Naive thymus-derived CD4-positive, alpha-beta T cell (primary cell): ENCODE measurements around the gene USH1G. TPM values are rescaled to one million over a fixed set of nuclear protein-coding genes. Genes with fewer than 3 reads are reported as not detected.
"Not testable (repeated sequence)": the region's sequence is repeated elsewhere in the genome, so short reads cannot be mapped to it uniquely, and the experiment has no call there.

ENCODE experiments used
- ATAC-seq: fragments of 150-1000 bp; cut with Tn5 transposase; 2 replicates; pipeline ENCODE4 v1.10.0; 2021; ENCODE audit warnings: mild to moderate bottlenecking, moderate library complexity
- CTCF ChIA-PET: fragments of 350-600 bp; sonication (Branson Sonifier 250); formaldehyde crosslinking; loops from one replicate; lab custom pipeline; 2021; ENCODE audit warnings: antibody characterized with exemption; lab: Charles Lee
- POLR2A ChIA-PET: fragments of 350-600 bp; sonication (Branson Sonifier 250); formaldehyde crosslinking; loops from one replicate; lab custom pipeline; 2021; ENCODE audit warnings: antibody characterized with exemption, inconsistent platforms; lab: Charles Lee
- DNase-seq, 9 donors: peaks; one replicate each; pipeline versions ENCODE4 v3.0.0 to v3.0.0-alpha.2; 2020 to 2022; ENCODE audit warnings: mixed read lengths in 1 of 9
- H3K27ac ChIP-seq: one replicate; pipeline ENCODE4 v1.7.0; 2013; ENCODE audit warnings: mild to moderate bottlenecking, low read depth, low read length, moderate library complexity
- H3K27me3 ChIP-seq, 2 donors: one replicate each; pipeline ENCODE4 v1.7.0; 2013; ENCODE audit warnings: low read length in 2 of 2, mild to moderate bottlenecking in 2 of 2, moderate library complexity in 2 of 2; ENCODE audit not compliant: control insufficient read depth in 2 of 2, insufficient read depth in 2 of 2
- H3K36me3 ChIP-seq, 3 experiments: 1 replicate in 2 of 3; 2 replicates in 1 of 3; pipeline ENCODE4 v1.7.0; 2013; ENCODE audit warnings: low read length in 3 of 3, mild to moderate bottlenecking in 3 of 3, moderate library complexity in 1 of 3; ENCODE audit not compliant: insufficient read depth in 3 of 3, control insufficient read depth in 2 of 3
- H3K4me1 ChIP-seq, 2 donors: one replicate each; pipeline ENCODE4 v1.7.0; 2013; ENCODE audit warnings: low read length in 2 of 2, mild to moderate bottlenecking in 2 of 2, moderate library complexity in 1 of 2; ENCODE audit not compliant: control insufficient read depth in 2 of 2, insufficient read depth in 2 of 2
- H3K4me3 ChIP-seq: 2 replicates; pipeline ENCODE4 v1.7.0; 2013; ENCODE audit warnings: mild to moderate bottlenecking, low read length
- H3K9me3 ChIP-seq, 3 experiments: 1 replicate in 2 of 3; 2 replicates in 1 of 3; pipeline ENCODE4 v1.7.0; 2013; ENCODE audit warnings: low read length in 3 of 3; ENCODE audit not compliant: control insufficient read depth in 2 of 3
- H3K27ac Mint-ChIP-seq, 9 donors: one replicate each; pipeline ENCODE4 v1.8.0; 2020 to 2022; ENCODE audit warnings: mixed read lengths in 9 of 9, mild to moderate bottlenecking in 8 of 9, moderate library complexity in 5 of 9, inconsistent platforms in 2 of 9
- H3K27me3 Mint-ChIP-seq, 5 donors: one replicate each; pipeline ENCODE4 v1.8.0; 2021 to 2022; ENCODE audit warnings: mixed read lengths in 5 of 5, mild to moderate bottlenecking in 1 of 5
- H3K36me3 Mint-ChIP-seq, 5 donors: one replicate each; pipeline ENCODE4 v1.8.0; 2020 to 2022; ENCODE audit warnings: mixed read lengths in 5 of 5, mild to moderate bottlenecking in 3 of 5, inconsistent platforms in 1 of 5
- H3K4me1 Mint-ChIP-seq, 7 donors: one replicate each; pipeline ENCODE4 v1.8.0; 2020 to 2022; ENCODE audit warnings: mixed read lengths in 7 of 7, mild to moderate bottlenecking in 3 of 7, inconsistent platforms in 1 of 7
- H3K4me3 Mint-ChIP-seq, 10 donors: one replicate each; pipeline ENCODE4 v1.8.0; 2020 to 2022; ENCODE audit warnings: mild to moderate bottlenecking in 10 of 10, mixed read lengths in 10 of 10, moderate library complexity in 6 of 10, inconsistent platforms in 2 of 10
- H3K9me3 Mint-ChIP-seq, 11 donors: one replicate each; pipeline ENCODE4 v1.8.0; 2020 to 2022; ENCODE audit warnings: mixed read lengths in 11 of 11, mild to moderate bottlenecking in 4 of 11, inconsistent platforms in 1 of 11, moderate library complexity in 1 of 11
- intact Hi-C, 2 donors: fragments of 100-400 bp; cut with micrococcal nuclease; formaldehyde crosslinking; loops; one replicate each; pipeline ENCODE4 v1.15.1; 2023
- polyA plus RNA-seq, 2 donors: library from polyadenylated mRNA; unstranded; fragments of 300-500 nt; fragmentation: Illumina TruSeq; gene quantifications; one replicate each; pipeline ENCODE4 v1.2.3, GENCODE V29; 2021
- total RNA-seq, 6 experiments: library from RNA in 5 of 6; stranded (reverse) in 5 of 6; gene quantifications; 1 replicate in 5 of 6; 2 replicates in 1 of 6; pipeline ENCODE4 v1.2.3 and lab custom pipeline; 2021 to 2026

Gene USH1G
- total and polyA plus RNA-seq, 7 experiments from 2014 or later: not detected

GRCh38 chr17:74969501-74969900, 46.4 kb upstream of the USH1G start:
- H3K27me3 ChIP-seq, H3K9me3 ChIP-seq, H3K4me3 ChIP-seq, DNase-seq, ATAC-seq, intact Hi-C loops, H3K4me1 ChIP-seq, H3K36me3 Mint-ChIP-seq, H3K36me3 ChIP-seq, H3K27ac ChIP-seq, H3K4me3 Mint-ChIP-seq, H3K9me3 Mint-ChIP-seq: not testable (repeated sequence)
- CTCF ChIA-PET: interaction anchor here (0.7 to 1.3 kb wide), 3 partner anchors 8 to 271 kb away, joined by 3 to 5 read pairs (median 3); no protein-coding TSS in a partner anchor
- H3K4me1 Mint-ChIP-seq: peaks cover 5 to 18% (median 7%) of the 10 kb centered on the region in 7 donors
- peak overlapping the region in 1 of 9 donors; percentile 61 for H3K27ac Mint-ChIP-seq
- H3K27me3 Mint-ChIP-seq: peaks cover 0 to 38% (median 7%) of the 10 kb centered on the region in 5 donors
- POLR2A ChIA-PET: interaction anchor here (1.6 kb wide), 1 partner anchor 13 kb away, joined by 3 read pairs; no protein-coding TSS in a partner anchor

- H3K4me1 ChIP-seq: peaks cover 4 to 9% of the 10 kb centered on the region in 2 donors
- intact Hi-C loops: no loop called here
- ATAC-seq (no peak), DNase-seq (no peak)
- Mint-ChIP-seq H3K36me3 (no peaks in the 10 kb centered on the region), H3K27me3 (peaks cover 0 to 26% (median 6%) of the 10 kb centered on the region in 5 donors), H3K27ac (no peak overlapping the region), H3K9me3 (no peaks in the 10 kb centered on the region), H3K4me3 (no peak overlapping the region), H3K4me1 (peaks cover 5 to 18% (median 9%) of the 10 kb centered on the region in 7 donors)
- no peak overlapping the region for H3K27ac ChIP-seq
- H3K27me3 ChIP-seq: no peaks in the 10 kb centered on the region
- no peaks in the 10 kb centered on the region for H3K9me3 ChIP-seq
- ChIA-PET CTCF (interaction anchor here (0.6 kb wide), 2 partner anchors 146 to 203 kb away, joined by 3 read pairs; no protein-coding TSS in a partner anchor), POLR2A (interaction anchor here (1.6 kb wide), 1 partner anchor 14 kb away, joined by 3 read pairs; no protein-coding TSS in a partner anchor)
- H3K4me3 ChIP-seq: no peak overlapping the region
- H3K36me3 ChIP-seq: no peaks in the 10 kb centered on the region
Measured at GRCh38 chr17:74968361-74968780, 45.3 kb upstream of the USH1G start.

GRCh38 chr17:74964988-74965622, 42.0 kb upstream of the USH1G start:
- no peak for DNase-seq
- Histone ChIP-seq H3K36me3 (no peaks in the 10 kb centered on the region), H3K27me3 (no peaks in the 10 kb centered on the region), H3K4me3 (no peak overlapping the region), H3K27ac (no peak overlapping the region), H3K4me1 (peaks cover 0 to 4% of the 10 kb centered on the region in 2 donors), H3K9me3 (no peaks in the 10 kb centered on the region)
- no peaks in the 10 kb centered on the region for H3K9me3 Mint-ChIP-seq
- no peak overlapping the region for H3K4me3 Mint-ChIP-seq
- POLR2A ChIA-PET: interaction anchor here (0.6 to 1.2 kb wide), 2 partner anchors 17 to 39 kb away, joined by 3 read pairs; no protein-coding TSS in a partner anchor
- peaks cover 0 to 8% (median 5%) of the 10 kb centered on the region in 7 donors for H3K4me1 Mint-ChIP-seq
- no peak for ATAC-seq
- peaks cover 0 to 3% (median 0%) of the 10 kb centered on the region in 5 donors for H3K27me3 Mint-ChIP-seq
- CTCF ChIA-PET: interaction anchor here (0.6 kb wide), 2 partner anchors 95 to 262 kb away, joined by 3 to 5 read pairs; no protein-coding TSS in a partner anchor
- no peaks in the 10 kb centered on the region for H3K36me3 Mint-ChIP-seq
- H3K27ac Mint-ChIP-seq: no peak overlapping the region
- intact Hi-C loops: loop anchor here in 1 of 2 donors (5.0 kb wide), 1 partner anchor 147 kb away; no protein-coding TSS in a partner anchor

GRCh38 chr17:74964246-74964761, 41.2 kb upstream of the USH1G start:
- ChIA-PET CTCF (interaction anchor here (0.6 to 1.4 kb wide), 2 partner anchors 47 to 237 kb away, joined by 5 to 6 read pairs; no protein-coding TSS in a partner anchor), POLR2A (interaction anchor here (0.6 kb wide), 1 partner anchor 40 kb away, joined by 3 read pairs; no protein-coding TSS in a partner anchor)
- H3K36me3 Mint-ChIP-seq: no peaks in the 10 kb centered on the region
- Histone ChIP-seq H3K9me3 (no peaks in the 10 kb centered on the region), H3K4me1 (peaks cover 0 to 4% of the 10 kb centered on the region in 2 donors), H3K27ac (no peak overlapping the region), H3K4me3 (no peak overlapping the region), H3K36me3 (no peaks in the 10 kb centered on the region), H3K27me3 (no peaks in the 10 kb centered on the region)
- ATAC-seq (no peak), DNase-seq (no peak)
- peaks cover 0 to under 1% (median 0%) of the 10 kb centered on the region in 5 donors for H3K27me3 Mint-ChIP-seq
- peaks cover 0 to 8% (median 5%) of the 10 kb centered on the region in 7 donors for H3K4me1 Mint-ChIP-seq
- no peak overlapping the region for H3K27ac Mint-ChIP-seq
- no peak overlapping the region for H3K4me3 Mint-ChIP-seq
- intact Hi-C loops: loop anchor here in 1 of 2 donors (5.0 kb wide), 1 partner anchor 148 kb away; no protein-coding TSS in a partner anchor
- H3K9me3 Mint-ChIP-seq: no peaks in the 10 kb centered on the region

- Mint-ChIP-seq H3K27ac (no peak overlapping the region), H3K4me3 (no peak overlapping the region), H3K4me1 (peaks cover 0 to 8% (median 5%) of the 10 kb centered on the region in 7 donors), H3K27me3 (peaks cover 0 to 3% (median 0%) of the 10 kb centered on the region in 5 donors), H3K36me3 (no peaks in the 10 kb centered on the region), H3K9me3 (no peaks in the 10 kb centered on the region)
- no peaks in the 10 kb centered on the region for H3K27me3 ChIP-seq
- H3K4me3 ChIP-seq: no peak overlapping the region
- no peaks in the 10 kb centered on the region for H3K9me3 ChIP-seq
- ChIA-PET CTCF (interaction anchor here (1.4 kb wide), 1 partner anchor 48 kb away, joined by 6 read pairs; no protein-coding TSS in a partner anchor), POLR2A (no interaction called here)
- H3K27ac ChIP-seq: no peak overlapping the region
- no peak for ATAC-seq
- no peak for DNase-seq
- intact Hi-C loops: loop anchor here in 1 of 2 donors (5.0 kb wide), 1 partner anchor 149 kb away; no protein-coding TSS in a partner anchor
- no peaks in the 10 kb centered on the region for H3K36me3 ChIP-seq
- peaks cover 0 to 4% of the 10 kb centered on the region in 2 donors for H3K4me1 ChIP-seq
Measured at GRCh38 chr17:74963656-74964055, 40.6 kb upstream of the USH1G start.

- Mint-ChIP-seq H3K27ac (no peak overlapping the region), H3K36me3 (no peaks in the 10 kb centered on the region), H3K27me3 (peaks cover 0 to 3% (median 0%) of the 10 kb centered on the region in 5 donors), H3K4me1 (peaks cover 0 to 8% (median 5%) of the 10 kb centered on the region in 7 donors), H3K4me3 (no peak overlapping the region), H3K9me3 (no peaks in the 10 kb centered on the region)
- intact Hi-C loops: loop anchor here in 1 of 2 donors (5.0 kb wide), 1 partner anchor 149 kb away; no protein-coding TSS in a partner anchor
- Histone ChIP-seq H3K36me3 (no peaks in the 10 kb centered on the region), H3K4me3 (no peak overlapping the region), H3K4me1 (peaks cover 0 to 4% of the 10 kb centered on the region in 2 donors), H3K27me3 (no peaks in the 10 kb centered on the region), H3K27ac (no peak overlapping the region), H3K9me3 (no peaks in the 10 kb centered on the region)
- ATAC-seq: no peak
- ChIA-PET CTCF (interaction anchor here (1.0 to 3.5 kb wide), 15 partner anchors 8 to 327 kb away, joined by 3 to 53 read pairs (median 11); partner anchors contain the start of genes CDR2L, MRPL58 and SLC25A19), POLR2A (interaction anchor here (2.6 kb wide), 1 partner anchor 47 kb away, joined by 9 read pairs; no protein-coding TSS in a partner anchor)
- no peak for DNase-seq
Measured at GRCh38 chr17:74962622-74963394, 39.8 kb upstream of the USH1G start.
